Bronchial epithelial cell (primary cell): ENCODE results near the gene LPXN. TPM values are rescaled to one million over a fixed set of nuclear protein-coding genes. Genes with fewer than 3 reads are reported as not detected.
A peak's percentile ranks its signal among the peaks of the same experiment; 100 is the strongest.

Source experiments
- DNase-seq: peaks from one replicate; pipeline ENCODE4 v3.0.0-alpha.2; 2010; ENCODE audit warnings: low read depth
- FAIRE-seq: peaks from 2 replicates; lab custom pipeline; 2011; peaks lifted over from hg19 to GRCh38; lab: Jason Lieb, UNC
- H3K27me3 ChIP-seq: 2 replicates; pipeline ENCODE4 v1.5.1; 2011; ENCODE audit warnings: low read length; ENCODE audit not compliant: control insufficient read depth, insufficient read depth
- H3K36me3 ChIP-seq: 2 replicates; pipeline ENCODE4 v1.5.1; 2011; ENCODE audit warnings: low read length; ENCODE audit not compliant: control insufficient read depth, insufficient read depth
- H3K4me3 ChIP-seq: 2 replicates; pipeline ENCODE4 v1.5.1; 2011; ENCODE audit warnings: mild to moderate bottlenecking, low read depth, low read length, control low read depth
- total RNA-seq: library from RNA; depleted of rRNA; stranded (reverse); fragments of >200 nt; gene quantifications from 2 replicates; pipeline ENCODE4 v1.2.1, GENCODE V29; 2014
- TF ChIP-seq, protein P1 (sequence below): IDR thresholded peaks from 2 replicates; pipeline ENCODE4 v1.5.1; 2011; ENCODE audit warnings: mild to moderate bottlenecking, moderate library complexity, low read length, control low read depth, inconsistent platforms; ENCODE audit not compliant: insufficient read depth, severe bottlenecking

Gene LPXN
- total RNA-seq, 1 donor from 2014 or later: 1.6 TPM

DNA sequence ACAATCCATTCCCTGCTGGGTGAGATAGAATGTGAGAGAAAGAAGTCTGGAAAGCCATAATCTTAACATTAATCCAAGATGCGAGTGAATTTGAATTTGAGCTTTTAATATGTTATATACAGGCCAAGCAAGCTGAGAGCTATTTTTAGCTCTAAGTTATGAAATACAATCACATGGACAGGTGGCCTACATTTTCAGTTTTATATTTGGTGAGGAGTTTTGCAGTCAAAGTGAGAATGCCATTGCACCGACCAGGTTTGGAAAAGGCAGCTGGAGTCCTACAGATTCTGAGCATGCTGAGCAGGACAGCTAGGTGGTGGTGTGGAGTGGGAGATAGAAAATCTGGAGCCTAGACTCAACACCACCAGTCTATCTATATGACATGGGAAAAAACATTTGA, 79.8 kb downstream of the LPXN start:
- Histone ChIP-seq H3K36me3 (no peaks in the 10 kb centered on the region), H3K4me3 (no peak overlapping the region), H3K27me3 (no peaks in the 10 kb centered on the region)
- no peak for FAIRE-seq
- no peak for DNase-seq
- TF ChIP-seq, protein P1, sequence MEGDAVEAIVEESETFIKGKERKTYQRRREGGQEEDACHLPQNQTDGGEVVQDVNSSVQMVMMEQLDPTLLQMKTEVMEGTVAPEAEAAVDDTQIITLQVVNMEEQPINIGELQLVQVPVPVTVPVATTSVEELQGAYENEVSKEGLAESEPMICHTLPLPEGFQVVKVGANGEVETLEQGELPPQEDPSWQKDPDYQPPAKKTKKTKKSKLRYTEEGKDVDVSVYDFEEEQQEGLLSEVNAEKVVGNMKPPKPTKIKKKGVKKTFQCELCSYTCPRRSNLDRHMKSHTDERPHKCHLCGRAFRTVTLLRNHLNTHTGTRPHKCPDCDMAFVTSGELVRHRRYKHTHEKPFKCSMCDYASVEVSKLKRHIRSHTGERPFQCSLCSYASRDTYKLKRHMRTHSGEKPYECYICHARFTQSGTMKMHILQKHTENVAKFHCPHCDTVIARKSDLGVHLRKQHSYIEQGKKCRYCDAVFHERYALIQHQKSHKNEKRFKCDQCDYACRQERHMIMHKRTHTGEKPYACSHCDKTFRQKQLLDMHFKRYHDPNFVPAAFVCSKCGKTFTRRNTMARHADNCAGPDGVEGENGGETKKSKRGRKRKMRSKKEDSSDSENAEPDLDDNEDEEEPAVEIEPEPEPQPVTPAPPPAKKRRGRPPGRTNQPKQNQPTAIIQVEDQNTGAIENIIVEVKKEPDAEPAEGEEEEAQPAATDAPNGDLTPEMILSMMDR: no peak

DNA sequence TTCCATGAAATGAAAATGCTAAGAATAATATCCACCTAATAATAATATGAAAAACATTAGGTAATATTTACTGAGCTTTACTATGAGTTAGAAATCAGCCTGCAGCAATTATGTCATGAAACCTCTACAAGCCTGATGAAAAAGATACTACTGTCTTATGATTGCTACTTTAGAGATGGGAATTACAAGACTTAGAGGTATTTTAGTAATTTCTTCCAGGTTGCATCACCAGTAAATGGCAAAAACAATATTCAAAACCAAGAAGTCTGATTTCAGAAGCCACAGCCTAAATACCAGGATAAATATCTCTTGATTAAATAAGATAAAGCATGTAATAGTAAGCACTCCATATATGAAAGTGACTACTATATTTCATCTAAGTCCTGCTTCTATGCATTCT, 81.6 kb downstream of the LPXN start:
- Histone ChIP-seq H3K36me3 (no peaks in the 10 kb centered on the region), H3K27me3 (no peaks in the 10 kb centered on the region), H3K4me3 (no peak overlapping the region)
- DNase-seq (peak; percentile 45), FAIRE-seq (no peak)
- TF ChIP-seq, protein P1: no peak

DNA sequence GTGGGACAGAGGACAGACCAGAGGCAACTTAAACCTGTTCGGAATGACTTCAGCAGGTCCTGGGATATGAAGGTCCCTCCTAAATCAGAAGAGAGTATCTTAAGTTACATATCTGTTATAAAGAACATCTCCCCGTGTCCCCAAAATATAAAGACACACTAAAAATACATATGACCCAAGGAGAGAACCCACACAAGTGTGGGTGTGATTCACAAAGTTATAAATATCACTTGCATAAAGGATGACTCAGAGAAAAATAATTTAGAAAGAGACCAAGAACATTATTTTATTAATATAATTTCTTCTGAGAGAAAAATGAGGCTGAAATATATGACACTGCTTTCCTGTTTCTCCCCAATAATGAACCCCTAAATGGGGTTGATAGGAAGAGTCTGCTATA, 82.0 kb downstream of the LPXN start:
- no peak for FAIRE-seq
- TF ChIP-seq, protein P1: no peak
- no peaks in the 10 kb centered on the region for H3K36me3 ChIP-seq
- DNase-seq: peak; percentile 55
- H3K4me3 ChIP-seq: no peak overlapping the region
- H3K27me3 ChIP-seq: no peaks in the 10 kb centered on the region

DNA sequence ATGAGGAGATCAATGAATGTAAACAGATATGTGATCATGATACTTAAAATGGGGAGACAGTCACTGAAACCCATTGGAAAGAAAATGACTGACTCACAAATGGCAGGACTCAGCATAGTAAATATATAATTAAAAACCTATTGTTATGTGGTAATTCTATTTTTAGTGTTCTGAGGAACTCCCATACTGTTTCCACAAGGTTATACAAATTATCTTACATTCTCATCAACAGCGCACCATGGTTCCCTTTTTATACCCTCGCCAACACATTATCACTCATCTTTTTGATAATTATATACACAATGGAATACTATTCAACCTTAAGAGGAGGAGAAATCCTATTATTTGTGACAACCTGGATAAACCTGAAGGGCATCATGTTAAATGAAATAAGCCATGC, 84.8 kb downstream of the LPXN start:
- no peak overlapping the region for H3K4me3 ChIP-seq
- H3K36me3 ChIP-seq: no peaks in the 10 kb centered on the region
- no peaks in the 10 kb centered on the region for H3K27me3 ChIP-seq
- no peak for DNase-seq
- TF ChIP-seq, protein P1: no peak
- no peak for FAIRE-seq

DNA sequence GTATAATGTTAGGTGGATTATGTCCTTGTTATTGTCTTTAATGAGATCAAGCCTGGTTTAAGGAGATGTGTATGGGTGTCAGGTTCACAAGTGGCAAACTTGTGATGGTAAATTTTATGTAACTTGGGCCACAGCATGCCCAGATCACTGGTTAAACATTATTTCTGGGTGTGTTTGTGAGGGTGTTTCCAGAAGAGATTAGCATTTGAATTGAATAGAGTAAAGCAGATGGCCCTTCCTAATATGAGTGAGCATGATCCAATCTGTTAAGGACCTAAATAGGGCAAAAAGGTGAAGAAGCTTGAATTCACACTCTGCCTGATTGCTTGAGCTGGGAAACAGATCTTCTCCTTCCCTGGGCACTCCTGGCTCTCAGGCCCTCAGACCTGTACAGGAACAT, 88.5 kb downstream of the LPXN start:
- no peaks in the 10 kb centered on the region for H3K36me3 ChIP-seq
- H3K27me3 ChIP-seq: no peaks in the 10 kb centered on the region
- TF ChIP-seq, protein P1: no peak
- no peak overlapping the region for H3K4me3 ChIP-seq
- DNase-seq: no peak
- no peak for FAIRE-seq

DNA sequence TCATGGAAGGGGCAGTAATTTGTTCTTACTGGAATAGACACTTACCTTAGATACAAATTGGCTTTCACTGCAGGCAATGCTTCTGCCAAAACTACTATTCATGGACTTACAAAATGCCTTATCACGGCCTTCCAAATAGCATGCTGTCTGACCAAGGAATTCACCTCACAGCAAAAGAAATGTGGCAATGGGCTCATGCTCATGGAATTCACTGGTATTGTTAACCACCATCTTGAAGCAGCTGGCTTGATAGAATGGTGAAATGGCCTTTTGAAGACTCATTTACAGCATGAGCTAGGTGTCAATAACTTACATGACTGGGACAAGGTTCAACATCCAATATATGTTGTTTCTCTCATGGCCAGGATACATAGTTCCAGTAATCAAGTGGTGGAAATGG, 89.7 kb downstream of the LPXN start:
- FAIRE-seq (no peak), DNase-seq (no peak)
- TF ChIP-seq, protein P1: no peak
- Histone ChIP-seq H3K27me3 (no peaks in the 10 kb centered on the region), H3K36me3 (no peaks in the 10 kb centered on the region), H3K4me3 (no peak overlapping the region)

Other genes starting within 250 kb of the LPXN start
- gene OR5B17, start 216.8 kb downstream of the LPXN start, total RNA-seq: not detected in 2 replicates
- not detected in 2 replicates for gene OR5B3, start 169.0 kb downstream of the LPXN start, total RNA-seq
- not detected in 2 replicates for gene OR5B2, start 147.7 kb downstream of the LPXN start, total RNA-seq
- not detected in 2 replicates for gene OR5B12, start 133.6 kb downstream of the LPXN start, total RNA-seq
- gene OR5B21, start 67.8 kb downstream of the LPXN start, total RNA-seq: not detected in 2 replicates
- gene ZFP91, start 3.2 kb upstream of the LPXN start, total RNA-seq: 48.6 and 49.5 TPM in 2 replicates
- 2.0 and 2.4 TPM in 2 replicates for gene CNTF, start 46.8 kb upstream of the LPXN start, total RNA-seq
- gene GLYAT, start 156.1 kb upstream of the LPXN start, total RNA-seq: not detected in 2 replicates